ENCODE results near the gene KCNQ1OT1.

KCNQ1OT1 gene

GRCh38 chr11:2716376-2717095 is 16.7 kb upstream of the KCNQ1OT1 start:
- H2AFZ ChIP-seq (ENCODE audit: low read depth, low read length), result no peak overlapping the region
- no peak overlapping the region for H3K4me2 ChIP-seq (ENCODE audit: low read length)
- H4K20me1 ChIP-seq (ENCODE audit: insufficient read depth, low read length), result no peaks in the 10 kb centered on the region
- no peaks in the 10 kb centered on the region for H3K9me3 ChIP-seq (ENCODE audit: insufficient read depth, low read length)
- no peaks in the 10 kb centered on the region for H3K79me2 ChIP-seq (ENCODE audit: low read length)
- no peaks in the 10 kb centered on the region for H3K4me1 ChIP-seq (ENCODE audit: low read length)
- H3K27me3 ChIP-seq (ENCODE audit: low read depth, low read length), result peaks cover 6% of the 10 kb centered on the region; the same call in 1 of the 2 replicates
- H3K4me3 ChIP-seq (ENCODE audit: low read length), result no peak overlapping the region
- H3K27ac ChIP-seq (ENCODE audit: low read length), result no peak overlapping the region
- TF ChIP-seq CTCF (IDR thresholded peaks at IDR 0.05; ENCODE audit: low read depth, low read length) (no peak), EZH2phosphoT487 (IDR thresholded peaks at IDR 0.05; ENCODE audit: low read depth) (no peak)
- H3K9ac ChIP-seq (ENCODE audit: low read length), result no peak overlapping the region
- no peaks in the 10 kb centered on the region for H3K36me3 ChIP-seq (replicated peaks; ENCODE audit: low read depth, low read length)

- H3K9me3 ChIP-seq (ENCODE audit: insufficient read depth, low read length), result no peaks in the 10 kb centered on the region
- H3K9ac ChIP-seq (ENCODE audit: low read length), result no peak overlapping the region
- no peak overlapping the region for H3K4me2 ChIP-seq (ENCODE audit: low read length)
- no peaks in the 10 kb centered on the region for H4K20me1 ChIP-seq (ENCODE audit: insufficient read depth, low read length)
- H3K27me3 ChIP-seq (ENCODE audit: low read depth, low read length), result peaks cover 13% of the 10 kb centered on the region; the same call in 1 of the 2 replicates
- H3K4me1 ChIP-seq (ENCODE audit: low read length), result no peaks in the 10 kb centered on the region
- no peak for TF ChIP-seq CTCF (IDR thresholded peaks at IDR 0.05; ENCODE audit: low read depth, low read length)
- TF ChIP-seq EZH2phosphoT487 (IDR thresholded peaks at IDR 0.05; ENCODE audit: low read depth), result no peak
- no peak overlapping the region for H3K27ac ChIP-seq (ENCODE audit: low read length)
- no peak overlapping the region for H3K4me3 ChIP-seq (ENCODE audit: low read length)
- H3K79me2 ChIP-seq (ENCODE audit: low read length), result no peaks in the 10 kb centered on the region
- no peaks in the 10 kb centered on the region for H3K36me3 ChIP-seq (replicated peaks; ENCODE audit: low read depth, low read length)
- H2AFZ ChIP-seq (ENCODE audit: low read depth, low read length), result no peak overlapping the region
These were observed 16.0 kb upstream of the KCNQ1OT1 start for GRCh38 chr11:2715716-2716350.

- H3K9ac ChIP-seq (ENCODE audit: low read length), result no peak overlapping the region
- H3K4me2 ChIP-seq (ENCODE audit: low read length), result no peak overlapping the region
- H3K9me3 ChIP-seq (ENCODE audit: insufficient read depth, low read length), result no peaks in the 10 kb centered on the region
- no peaks in the 10 kb centered on the region for H3K79me2 ChIP-seq (ENCODE audit: low read length)
- H4K20me1 ChIP-seq (ENCODE audit: insufficient read depth, low read length), result no peaks in the 10 kb centered on the region
- H3K27ac ChIP-seq (ENCODE audit: low read length), result no peak overlapping the region
- H3K4me3 ChIP-seq (ENCODE audit: low read length), result no peak overlapping the region
- no peak overlapping the region for H2AFZ ChIP-seq (ENCODE audit: low read depth, low read length)
- peaks cover 18% of the 10 kb centered on the region; the same call in 1 of the 2 replicates for H3K27me3 ChIP-seq (ENCODE audit: low read depth, low read length)
- TF ChIP-seq CTCF (IDR thresholded peaks at IDR 0.05; ENCODE audit: low read depth, low read length), result no peak
- TF ChIP-seq EZH2phosphoT487 (IDR thresholded peaks at IDR 0.05; ENCODE audit: low read depth), result no peak
- H3K4me1 ChIP-seq (ENCODE audit: low read length), result no peaks in the 10 kb centered on the region
- no peaks in the 10 kb centered on the region for H3K36me3 ChIP-seq (replicated peaks; ENCODE audit: low read depth, low read length)
These were observed 15.1 kb upstream of the KCNQ1OT1 start for GRCh38 chr11:2714871-2715270.

- Histone ChIP-seq H3K4me1 (ENCODE audit: low read length) (no peaks in the 10 kb centered on the region), H3K27ac (ENCODE audit: low read length) (no peak overlapping the region), H3K9ac (ENCODE audit: low read length) (no peak overlapping the region)
These were observed 14.6 kb upstream of the KCNQ1OT1 start for GRCh38 chr11:2714463-2714800.

More at GRCh38 chr11:2714463-2714800, 14.6 kb upstream of the KCNQ1OT1 start:
- Histone ChIP-seq H3K36me3 (replicated peaks; ENCODE audit: low read depth, low read length) (no peaks in the 10 kb centered on the region), H3K4me2 (ENCODE audit: low read length) (no peak overlapping the region), H3K79me2 (ENCODE audit: low read length) (no peaks in the 10 kb centered on the region), H2AFZ (ENCODE audit: low read depth, low read length) (no peak overlapping the region), H3K27me3 (ENCODE audit: low read depth, low read length) (peaks cover 18% of the 10 kb centered on the region; the same call in 1 of the 2 replicates), H4K20me1 (ENCODE audit: insufficient read depth, low read length) (no peaks in the 10 kb centered on the region), H3K9me3 (ENCODE audit: insufficient read depth, low read length) (no peaks in the 10 kb centered on the region), H3K4me3 (ENCODE audit: low read length) (no peak overlapping the region)
- TF ChIP-seq EZH2phosphoT487 (IDR thresholded peaks at IDR 0.05; ENCODE audit: low read depth) (no peak), CTCF (IDR thresholded peaks at IDR 0.05; ENCODE audit: low read depth, low read length) (no peak)

Measured in OCI-LY3 (cell line).